T47D (cell line): ENCODE data around the gene GBP4.

Source experiments
- DNase-seq, 2 experiments: peaks; one replicate each; pipeline versions ENCODE4 v3.0.0 to v3.0.0-alpha.2; 2011 to 2012; ENCODE audit warnings: low read depth in 1 of 2, low spot score in 1 of 2
- JUND ChIP-seq: IDR thresholded peaks from 2 replicates; pipeline ENCODE4 v1.6.1; 2012; ENCODE audit warnings: low read depth
- in situ Hi-C: cut with HindIII; loops from 2 replicates; pipeline ENCODE4 v1.10.0; 2016; ENCODE audit warnings: low sequenced_read_pairs, low pct_unique_long_range_greater_than_20kb

GBP4 gene

GRCh38 chr1:89195476-89195875 is 3.3 kb downstream of the GBP4 start:
- no peak for DNase-seq
- in situ Hi-C loops: no loop called here
- TF ChIP-seq JUND: no peak

DNA sequence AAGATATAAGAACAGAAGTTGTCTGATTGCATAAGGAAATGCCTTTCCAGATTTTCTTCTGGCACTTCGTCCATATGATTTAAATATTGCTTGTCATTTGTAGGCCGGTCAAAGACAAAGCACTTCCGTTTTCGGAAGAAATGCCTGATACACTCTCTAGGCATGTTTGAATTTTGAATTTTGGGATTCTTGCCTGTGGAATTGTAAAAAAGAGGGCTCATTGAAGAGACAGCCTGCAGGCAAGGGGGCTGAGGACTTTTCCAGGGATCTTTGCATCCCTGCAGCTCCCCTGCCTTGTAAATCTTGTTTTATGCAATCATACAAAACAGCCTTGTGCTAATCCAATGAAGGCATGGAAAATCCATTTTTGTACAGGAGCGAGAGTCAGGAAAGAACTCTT is 7.4 kb downstream of the GBP4 start:
- in situ Hi-C loops: no loop called here
- TF ChIP-seq JUND: no peak
- no peak for DNase-seq

DNA sequence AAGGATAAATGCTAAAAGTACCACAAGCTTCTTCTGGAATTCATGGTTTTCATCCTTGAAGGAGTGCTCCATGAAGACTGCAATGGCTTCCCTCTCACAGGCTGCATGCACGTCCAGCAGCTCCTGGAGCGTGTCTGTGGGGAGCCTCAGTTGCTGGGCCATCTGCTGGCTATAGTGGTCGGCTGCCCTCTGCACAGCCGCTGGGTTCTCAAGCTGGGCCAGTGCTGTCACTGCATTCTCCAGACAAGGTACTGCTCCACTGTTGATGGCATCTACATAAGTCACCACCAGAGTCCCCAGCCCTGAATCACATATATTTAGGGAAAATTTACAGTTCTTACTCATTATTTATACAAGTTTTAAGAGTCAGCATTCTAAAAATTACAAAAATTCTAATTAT is 8.7 kb downstream of the GBP4 start:
- in situ Hi-C loops: no loop called here
- no peak for DNase-seq
- TF ChIP-seq JUND: no peak

DNA sequence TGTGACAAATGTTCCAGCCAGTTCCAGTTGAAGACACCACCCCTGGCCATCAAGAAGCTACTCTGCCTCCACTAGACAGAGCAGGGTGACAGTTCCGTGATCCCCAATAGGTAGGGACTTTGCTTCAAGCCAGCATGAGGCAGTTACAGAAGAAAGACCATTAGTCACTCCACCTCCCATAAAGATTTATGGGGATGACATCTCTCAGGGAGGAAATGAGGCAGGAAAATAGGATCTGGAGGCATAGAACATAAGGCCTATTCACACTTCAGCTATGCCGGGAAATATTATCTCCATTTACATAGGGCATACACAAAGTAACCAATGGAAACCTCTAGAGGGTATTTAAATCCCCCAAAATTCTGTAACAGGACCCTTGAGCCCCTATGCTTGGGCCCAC is 19.4 kb downstream of the GBP4 start:
- no peak for DNase-seq
- no peak for TF ChIP-seq JUND
- in situ Hi-C loops: no loop called here

GRCh38 chr1:89176971-89177370 is 21.8 kb downstream of the GBP4 start:
- in situ Hi-C loops: no loop called here
- no peak for TF ChIP-seq JUND

GRCh38 chr1:89175601-89176256 is 23.0 kb downstream of the GBP4 start, which contains the start of gene GBP7:
GBP7 (minus strand) TSS chr1:89176003; CDS start chr1:89171935, 4,068 bp downstream.
- in situ Hi-C loops: no loop called here
- no peak for TF ChIP-seq JUND
- DNase-seq: no peak

More at GRCh38 chr1:89176971-89177370, 21.8 kb downstream of the GBP4 start:
- no peak for DNase-seq

DNA sequence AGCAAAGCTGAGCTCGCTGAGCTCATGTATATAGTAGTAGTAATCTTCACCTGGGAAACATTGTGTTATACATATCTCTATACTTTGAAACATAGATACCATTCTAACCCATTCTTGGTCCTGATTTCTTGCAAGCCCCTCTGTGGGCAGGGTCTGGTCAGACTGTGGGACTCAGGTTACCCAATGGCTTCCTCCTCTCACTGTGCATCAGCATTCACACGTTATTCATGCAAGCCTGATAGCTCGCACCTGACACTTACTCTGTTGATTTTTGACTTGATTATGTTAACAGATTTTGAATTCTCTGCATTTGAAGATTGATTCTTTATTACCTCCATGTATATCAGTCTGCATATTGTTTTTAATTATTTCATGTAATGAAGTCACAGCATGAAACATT is 24.3 kb downstream of the GBP4 start:
- in situ Hi-C loops: no loop called here
- no peak for DNase-seq
- TF ChIP-seq JUND: no peak

DNA sequence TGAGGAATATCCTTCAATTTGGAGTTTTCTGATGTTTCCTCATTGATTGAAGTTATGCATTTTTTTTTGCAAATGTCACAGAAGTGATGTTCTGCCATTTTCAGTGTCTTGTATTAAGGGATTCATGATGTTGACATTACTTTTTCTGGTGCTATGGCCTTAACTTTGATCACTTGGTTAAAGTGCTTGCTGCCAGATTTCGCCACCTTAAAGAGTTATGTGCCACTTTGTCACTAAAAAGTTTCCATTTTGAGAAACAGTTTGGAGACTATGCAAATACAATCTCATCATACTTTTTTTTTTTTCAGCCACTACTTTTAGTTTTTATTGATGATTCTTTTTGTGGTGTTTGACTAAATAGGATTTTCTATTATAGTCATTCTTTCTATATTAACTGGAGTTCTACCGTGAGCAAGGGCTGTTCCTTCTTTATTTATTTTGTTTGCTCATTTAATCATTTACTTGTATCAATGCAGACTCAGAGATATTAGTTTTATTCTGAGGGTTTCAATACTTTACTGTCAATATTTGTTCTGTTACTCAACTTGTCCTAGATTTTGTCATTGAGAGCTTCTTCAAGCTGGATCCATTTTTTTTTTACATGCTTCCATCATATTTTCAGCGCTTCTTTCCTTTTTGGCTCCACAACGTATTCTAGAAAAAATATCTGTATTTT is 26.1 kb downstream of the GBP4 start:
- in situ Hi-C loops: no loop called here
- DNase-seq: no peak
- no peak for TF ChIP-seq JUND

GRCh38 chr1:89171067-89171438 is 27.7 kb downstream of the GBP4 start:
- in situ Hi-C loops: no loop called here
- TF ChIP-seq JUND: no peak
- no peak for DNase-seq

- TF ChIP-seq JUND: no peak
Observed at GRCh38 chr1:89170170-89171066, 28.3 kb downstream of the GBP4 start.

DNA sequence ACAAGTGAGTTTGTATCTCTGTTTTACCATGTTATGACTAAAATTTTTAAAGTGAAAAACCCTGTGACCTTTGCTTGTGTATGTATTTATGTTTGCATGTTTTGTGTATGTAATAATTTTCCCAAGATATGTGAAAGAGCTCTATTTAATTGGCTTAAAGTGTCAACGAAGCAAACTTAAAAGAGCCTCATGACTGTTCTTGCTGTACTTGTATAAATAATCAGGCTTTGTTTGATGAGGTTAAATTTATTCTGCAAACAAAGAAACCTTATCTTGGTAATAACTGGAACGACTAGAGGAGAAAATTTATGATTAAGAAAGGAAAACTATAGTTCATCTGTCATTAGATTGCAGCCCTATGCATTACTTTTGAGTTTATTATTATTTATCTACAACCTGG is 29.6 kb downstream of the GBP4 start:
- no peak for DNase-seq
- in situ Hi-C loops: no loop called here
- no peak for TF ChIP-seq JUND

More at GRCh38 chr1:89170170-89171066, 28.3 kb downstream of the GBP4 start:
- no peak for DNase-seq
- in situ Hi-C loops: no loop called here

GRCh38 chr1:89167590-89168230 is 31.0 kb downstream of the GBP4 start:
- in situ Hi-C loops: no loop called here
- DNase-seq: no peak

More at GRCh38 chr1:89167590-89168230, 31.0 kb downstream of the GBP4 start:
- no peak for TF ChIP-seq JUND
